HG03196 (cell line): ENCODE data around the gene TLK1.

Source experiments
- ATAC-seq: cut with Tn5 transposase; IDR thresholded peaks from one replicate; pipeline ENCODE4 v1.9.1; 2021; ENCODE audit not compliant: unreplicated experiment

The TLK1 gene

GRCh38 chr2:170969872-170970496, 190.7 kb downstream of the TLK1 start:
- no peak for ATAC-seq

GRCh38 chr2:170969030-170969429, 191.7 kb downstream of the TLK1 start:
- ATAC-seq: no peak

- no peak for ATAC-seq
Measured at GRCh38 chr2:170968205-170969003, 192.3 kb downstream of the TLK1 start.

- ATAC-seq: no peak
Measured at GRCh38 chr2:170967553-170967952, 193.1 kb downstream of the TLK1 start.

GRCh38 chr2:170966648-170967396, 193.9 kb downstream of the TLK1 start:
- no peak for ATAC-seq

GRCh38 chr2:170965446-170966225, 195.1 kb downstream of the TLK1 start:
- no peak for ATAC-seq

GRCh38 chr2:170963386-170963785, 197.3 kb downstream of the TLK1 start:
- ATAC-seq: no peak

- no peak for ATAC-seq
Measured at GRCh38 chr2:170953941-170954340, 206.8 kb downstream of the TLK1 start.

GRCh38 chr2:170950221-170950761, 210.4 kb downstream of the TLK1 start:
- ATAC-seq: peak; percentile 76

GRCh38 chr2:170949415-170949814, 211.3 kb downstream of the TLK1 start:
- no peak for ATAC-seq

GRCh38 chr2:170944545-170944944, 216.1 kb downstream of the TLK1 start:
- ATAC-seq: no peak

- ATAC-seq: no peak
Measured at GRCh38 chr2:170943596-170943995, 217.1 kb downstream of the TLK1 start.

GRCh38 chr2:170943041-170943440, 217.7 kb downstream of the TLK1 start:
- ATAC-seq: no peak

GRCh38 chr2:170942615-170943014, 218.1 kb downstream of the TLK1 start:
- no peak for ATAC-seq
